Liver (tissue), 9 donors: Measurements from ENCODE around the gene AQP12A. TPM values are rescaled to one million over a fixed set of nuclear protein-coding genes. Genes with fewer than 3 reads are reported as not detected.

Experiments
- DNase-seq: peaks from one replicate; pipeline ENCODE4 v3.0.0-alpha.2; 2017; ENCODE audit warnings: low spot score
- H3K27ac ChIP-seq, 2 donors: one replicate each; pipeline ENCODE4 v1.7.0; 2013; ENCODE audit warnings: inconsistent platforms in 2 of 2, low read length in 2 of 2, control low read depth in 1 of 2, low read depth in 1 of 2, mild to moderate bottlenecking in 1 of 2
- H3K27me3 ChIP-seq, 4 donors: one replicate each; pipeline versions ENCODE4 v1.6.1 to v1.7.0; 2013; ENCODE audit warnings: low read length in 3 of 4, inconsistent platforms in 1 of 4, mild to moderate bottlenecking in 1 of 4, moderate library complexity in 1 of 4; ENCODE audit not compliant: control insufficient read depth in 4 of 4, insufficient read depth in 4 of 4
- H3K36me3 ChIP-seq, 4 donors: one replicate each; pipeline versions ENCODE4 v1.6.1 to v1.7.0; 2013; ENCODE audit warnings: low read length in 3 of 4, mild to moderate bottlenecking in 3 of 4, low read depth in 1 of 4, moderate library complexity in 1 of 4; ENCODE audit not compliant: control insufficient read depth in 4 of 4, insufficient read depth in 3 of 4
- H3K4me1 ChIP-seq, 4 donors: one replicate each; pipeline versions ENCODE4 v1.6.1 to v1.7.0; 2013; ENCODE audit warnings: low read length in 3 of 4, mild to moderate bottlenecking in 3 of 4, moderate library complexity in 1 of 4; ENCODE audit not compliant: control insufficient read depth in 4 of 4, insufficient read depth in 4 of 4
- H3K4me3 ChIP-seq, 3 donors: one replicate each; pipeline versions ENCODE4 v1.6.1 to v1.7.0; 2013; ENCODE audit warnings: low read length in 3 of 3, control low read depth in 1 of 3, low read depth in 1 of 3, mild to moderate bottlenecking in 1 of 3
- H3K9ac ChIP-seq, 2 donors: one replicate each; pipeline ENCODE4 v1.7.0; 2013; ENCODE audit warnings: low read length in 2 of 2, mild to moderate bottlenecking in 2 of 2, moderate library complexity in 2 of 2, control low read depth in 1 of 2, low read depth in 1 of 2
- H3K9me3 ChIP-seq, 4 donors: one replicate each; pipeline versions ENCODE4 v1.6.1 to v1.7.0; 2013; ENCODE audit warnings: low read length in 3 of 4; ENCODE audit not compliant: control insufficient read depth in 4 of 4
- ATF3 ChIP-seq: IDR thresholded peaks from 2 replicates; pipeline ENCODE4 v1.6.1; 2016; ENCODE audit warnings: antibody characterized with exemption
- CTCF ChIP-seq: fragments of 150-350 bp; IDR thresholded peaks from 2 replicates; pipeline ENCODE4 v1.5.1; 2017; ENCODE audit warnings: improper control_type of control experiment, low read depth, low read length; ENCODE audit not compliant: missing input control
- EGR1 ChIP-seq, 2 donors: IDR thresholded peaks; 2 replicates each; pipeline ENCODE4 v1.6.1; 2016 to 2018; ENCODE audit warnings: antibody characterized with exemption in 2 of 2, low read depth in 2 of 2
- FOXA1 ChIP-seq: IDR thresholded peaks from 2 replicates; pipeline ENCODE4 v1.6.1; 2016; ENCODE audit warnings: antibody characterized with exemption
- FOXA2 ChIP-seq: IDR thresholded peaks from 2 replicates; pipeline ENCODE4 v1.6.1; 2016; ENCODE audit warnings: antibody characterized with exemption
- GABPA ChIP-seq, 2 donors: IDR thresholded peaks in 1 of 2; conservative IDR thresholded peaks in 1 of 2; 2 replicates each; pipeline ENCODE4 v1.6.1; 2016; ENCODE audit warnings: antibody characterized with exemption in 2 of 2, mild to moderate bottlenecking in 1 of 2, moderate library complexity in 1 of 2
- HNF4A ChIP-seq, 2 donors: conservative IDR thresholded peaks; 2 replicates each; pipeline ENCODE4 v1.6.1; 2016; ENCODE audit warnings: antibody characterized with exemption in 2 of 2, mild to moderate bottlenecking in 2 of 2
- HNF4G ChIP-seq: IDR thresholded peaks from 2 replicates; pipeline ENCODE4 v1.6.1; 2016; ENCODE audit warnings: antibody characterized with exemption
- JUND ChIP-seq, 2 donors: IDR thresholded peaks; 2 replicates each; pipeline ENCODE4 v1.6.1; 2016; ENCODE audit warnings: antibody characterized with exemption in 2 of 2
- MAX ChIP-seq: IDR thresholded peaks from 2 replicates; pipeline ENCODE4 v1.6.1; 2016; ENCODE audit warnings: antibody characterized with exemption
- NR2F2 ChIP-seq: IDR thresholded peaks from 2 replicates; pipeline ENCODE4 v1.6.1; 2016; ENCODE audit warnings: antibody characterized with exemption
- RAD21 ChIP-seq, 2 donors: IDR thresholded peaks; 2 replicates each; pipeline ENCODE4 v1.6.1; 2016; ENCODE audit warnings: antibody characterized with exemption in 2 of 2, mild to moderate bottlenecking in 2 of 2
- REST ChIP-seq: IDR thresholded peaks from 2 replicates; pipeline ENCODE4 v1.6.1; 2016; ENCODE audit warnings: antibody characterized with exemption, mild to moderate bottlenecking
- RXRA ChIP-seq, 2 donors: IDR thresholded peaks; 2 replicates each; pipeline ENCODE4 v1.6.1; 2017 to 2018; ENCODE audit warnings: antibody characterized with exemption in 2 of 2, mild to moderate bottlenecking in 1 of 2
- SP1 ChIP-seq: IDR thresholded peaks from 2 replicates; pipeline ENCODE4 v1.6.1; 2018; ENCODE audit warnings: antibody characterized with exemption, mild to moderate bottlenecking
- TAF1 ChIP-seq: conservative IDR thresholded peaks from 2 replicates; pipeline ENCODE4 v1.6.1; 2016; ENCODE audit warnings: antibody characterized with exemption, mild to moderate bottlenecking
- YY1 ChIP-seq: IDR thresholded peaks from 2 replicates; pipeline ENCODE4 v1.6.1; 2016; ENCODE audit warnings: antibody characterized with exemption, mild to moderate bottlenecking
- ZBTB33 ChIP-seq: IDR thresholded peaks from 2 replicates; pipeline ENCODE4 v1.6.1; 2016; ENCODE audit warnings: antibody characterized with exemption
- WGBS: extraction: QIAGEN DNeasy Blood & Tissue Kit; methylation state at CpG from one replicate; pipeline ENCODE4 v1.1.7; 2013; 5-methylcytosine and 5-hydroxymethylcytosine counted together
- polyA plus RNA-seq, 2 donors: library from polyadenylated mRNA; stranded (reverse) in 1 of 2; unstranded in 1 of 2; fragments of 200-250 nt in 1 of 2; fragments of >200 nt in 1 of 2; fragmentation: Nextera tagmentation in 1 of 2; extraction: Ambion mirVana in 1 of 2; gene quantifications; one replicate each; pipeline versions ENCODE4 v1.2.1 to v1.2.3, GENCODE V29; 2013 to 2015
- total RNA-seq, 2 donors: library from RNA; depleted of rRNA; stranded (reverse); fragments of >200 nt; gene quantifications; one replicate each; pipeline ENCODE4 v1.2.3, GENCODE V29; 2014
- donor health status: healthy.
- donor health status: healthy.
- donor health status: healthy.
- donor health status: healthy.
- donor health status: healthy.

AQP12A gene
- total and polyA plus RNA-seq, 4 donors, result not detected

- no peaks in the 10 kb centered on the region for H3K27me3 ChIP-seq
- no peak overlapping the region for H3K27ac ChIP-seq
- H3K36me3 ChIP-seq, result no peaks in the 10 kb centered on the region
- TF ChIP-seq JUND (IDR thresholded peaks at IDR 0.05) (no peak), CTCF (no peak), HNF4A (conservative IDR thresholded peaks at IDR 0.05) (no peak), GABPA (IDR thresholded peaks at IDR 0.05 in 1 of 2, conservative IDR thresholded peaks at IDR 0.05 in 1 of 2) (no peak), FOXA1 (no peak), EGR1 (IDR thresholded peaks at IDR 0.05; ENCODE audit: low read depth in 2 of 2) (no peak), RXRA (IDR thresholded peaks at IDR 0.05) (no peak), RAD21 (IDR thresholded peaks at IDR 0.05) (no peak), ATF3 (no peak)
- no peaks in the 10 kb centered on the region for H3K9me3 ChIP-seq
- H3K4me3 ChIP-seq, result no peak overlapping the region
- no peak for DNase-seq
- H3K9ac ChIP-seq, result no peak overlapping the region
- H3K4me1 ChIP-seq, result no peaks in the 10 kb centered on the region
- whole genome bisulfite sequencing, result 96% methylated on average over 16 of the region's 16 CpGs
Measured at GRCh38 chr2:240746671-240747070, 55.0 kb downstream of the AQP12A start.

GRCh38 chr2:240747256-240747655, 55.6 kb downstream of the AQP12A start:
- Histone ChIP-seq H3K9ac (no peak overlapping the region), H3K9me3 (no peaks in the 10 kb centered on the region), H3K27me3 (no peaks in the 10 kb centered on the region), H3K27ac (no peak overlapping the region), H3K4me3 (no peak overlapping the region), H3K36me3 (no peaks in the 10 kb centered on the region), H3K4me1 (no peaks in the 10 kb centered on the region)
- TF ChIP-seq YY1 (no peak), FOXA1 (no peak), CTCF (no peak), RAD21 (IDR thresholded peaks at IDR 0.05) (no peak), REST (no peak), ZBTB33 (no peak), RXRA (IDR thresholded peaks at IDR 0.05) (no peak), EGR1 (IDR thresholded peaks at IDR 0.05; ENCODE audit: low read depth in 2 of 2) (no peak), JUND (IDR thresholded peaks at IDR 0.05) (no peak), SP1 (no peak), HNF4G (no peak), GABPA (IDR thresholded peaks at IDR 0.05 in 1 of 2, conservative IDR thresholded peaks at IDR 0.05 in 1 of 2) (no peak), MAX (no peak), FOXA2 (no peak), HNF4A (conservative IDR thresholded peaks at IDR 0.05) (no peak), ATF3 (no peak), NR2F2 (no peak), TAF1 (no peak)
- 92% methylated on average over 11 of the region's 11 CpGs for WGBS
- DNase-seq, result no peak
